Brain microvascular endothelial cell (primary cell): ENCODE results near the gene ECHDC3.
A peak's percentile ranks its signal among the peaks of the same experiment; 100 is the strongest.
"Not testable (repeated sequence)": the region's sequence is repeated elsewhere in the genome, so short reads cannot be mapped to it uniquely, and the experiment has no call there.

Experiments used
- DNase-seq: peaks from one replicate; pipeline ENCODE4 v3.0.0-alpha.2; 2020
- H3K27ac ChIP-seq: fragments of 250-450 bp; sonication (Bioruptor Pico); 2 replicates; pipeline ENCODE4 v1.5.1; 2020; ENCODE audit warnings: mild to moderate bottlenecking, moderate library complexity
- H3K27me3 ChIP-seq: fragments of 250-450 bp; sonication (Bioruptor Pico); replicated peaks from 2 replicates; pipeline ENCODE4 v1.5.1; 2020; ENCODE audit warnings: mild to moderate bottlenecking
- H3K36me3 ChIP-seq: fragments of 250-450 bp; sonication (Bioruptor Pico); replicated peaks from 2 replicates; pipeline ENCODE4 v1.5.1; 2020; ENCODE audit warnings: mild to moderate bottlenecking
- H3K4me3 ChIP-seq: 2 replicates; pipeline ENCODE4 v1.5.1; 2011; ENCODE audit warnings: low read depth, mild to moderate bottlenecking, control low read depth, low read length, moderate library complexity
- in situ Hi-C: cut with HindIII; loops from 2 replicates; pipeline ENCODE4 v1.10.0; 2017; ENCODE audit warnings: low sequenced_read_pairs, low pct_ligation_motif_present
- TF ChIP-seq, protein P1 (sequence below): IDR thresholded peaks from 2 replicates; pipeline ENCODE4 v1.5.1; 2011; ENCODE audit warnings: low read depth, mild to moderate bottlenecking, moderate library complexity, low read length, control low read depth, inconsistent platforms; ENCODE audit errors: missing control alignments

Gene ECHDC3

DNA sequence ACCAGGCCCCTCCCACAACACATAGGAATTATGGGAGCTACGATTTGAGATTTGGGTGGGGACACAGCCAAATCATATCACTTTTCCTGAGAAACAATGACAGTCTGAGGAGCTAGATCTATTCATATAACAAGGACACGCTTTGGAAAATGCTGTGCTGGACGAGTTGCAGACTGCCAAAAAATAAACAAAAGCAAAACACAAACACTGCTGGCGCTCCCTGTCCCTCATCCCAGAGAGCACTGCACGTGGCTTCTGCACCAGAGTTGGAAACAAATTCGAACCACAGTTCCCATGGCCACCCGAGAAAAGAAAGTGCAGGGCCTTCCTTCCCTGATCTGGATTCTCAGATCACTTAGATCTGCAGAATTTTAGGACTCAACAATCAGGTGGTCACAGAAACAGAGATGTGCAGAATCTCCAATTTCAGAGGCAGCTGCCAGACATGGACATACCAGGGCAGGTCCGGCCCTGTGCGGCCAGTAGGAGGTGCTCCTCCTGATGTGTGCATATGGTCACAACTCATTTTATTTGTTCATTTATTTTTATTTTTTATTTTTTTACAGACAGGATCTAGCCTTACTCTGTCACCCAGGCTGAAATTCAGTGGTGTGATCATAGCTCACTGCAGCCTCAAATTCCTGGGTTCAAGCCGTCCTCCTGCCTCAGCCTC lies 35.2 kb upstream of the ECHDC3 start:
- no peaks in the 10 kb centered on the region for H3K36me3 ChIP-seq
- TF ChIP-seq, protein P1, sequence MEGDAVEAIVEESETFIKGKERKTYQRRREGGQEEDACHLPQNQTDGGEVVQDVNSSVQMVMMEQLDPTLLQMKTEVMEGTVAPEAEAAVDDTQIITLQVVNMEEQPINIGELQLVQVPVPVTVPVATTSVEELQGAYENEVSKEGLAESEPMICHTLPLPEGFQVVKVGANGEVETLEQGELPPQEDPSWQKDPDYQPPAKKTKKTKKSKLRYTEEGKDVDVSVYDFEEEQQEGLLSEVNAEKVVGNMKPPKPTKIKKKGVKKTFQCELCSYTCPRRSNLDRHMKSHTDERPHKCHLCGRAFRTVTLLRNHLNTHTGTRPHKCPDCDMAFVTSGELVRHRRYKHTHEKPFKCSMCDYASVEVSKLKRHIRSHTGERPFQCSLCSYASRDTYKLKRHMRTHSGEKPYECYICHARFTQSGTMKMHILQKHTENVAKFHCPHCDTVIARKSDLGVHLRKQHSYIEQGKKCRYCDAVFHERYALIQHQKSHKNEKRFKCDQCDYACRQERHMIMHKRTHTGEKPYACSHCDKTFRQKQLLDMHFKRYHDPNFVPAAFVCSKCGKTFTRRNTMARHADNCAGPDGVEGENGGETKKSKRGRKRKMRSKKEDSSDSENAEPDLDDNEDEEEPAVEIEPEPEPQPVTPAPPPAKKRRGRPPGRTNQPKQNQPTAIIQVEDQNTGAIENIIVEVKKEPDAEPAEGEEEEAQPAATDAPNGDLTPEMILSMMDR, result peak; percentile 31
- no peaks in the 10 kb centered on the region for H3K27me3 ChIP-seq
- H3K27ac ChIP-seq, result no peak overlapping the region
- in situ Hi-C loops, result no loop called here
- H3K4me3 ChIP-seq, result no peak overlapping the region
- DNase-seq, result no peak

DNA sequence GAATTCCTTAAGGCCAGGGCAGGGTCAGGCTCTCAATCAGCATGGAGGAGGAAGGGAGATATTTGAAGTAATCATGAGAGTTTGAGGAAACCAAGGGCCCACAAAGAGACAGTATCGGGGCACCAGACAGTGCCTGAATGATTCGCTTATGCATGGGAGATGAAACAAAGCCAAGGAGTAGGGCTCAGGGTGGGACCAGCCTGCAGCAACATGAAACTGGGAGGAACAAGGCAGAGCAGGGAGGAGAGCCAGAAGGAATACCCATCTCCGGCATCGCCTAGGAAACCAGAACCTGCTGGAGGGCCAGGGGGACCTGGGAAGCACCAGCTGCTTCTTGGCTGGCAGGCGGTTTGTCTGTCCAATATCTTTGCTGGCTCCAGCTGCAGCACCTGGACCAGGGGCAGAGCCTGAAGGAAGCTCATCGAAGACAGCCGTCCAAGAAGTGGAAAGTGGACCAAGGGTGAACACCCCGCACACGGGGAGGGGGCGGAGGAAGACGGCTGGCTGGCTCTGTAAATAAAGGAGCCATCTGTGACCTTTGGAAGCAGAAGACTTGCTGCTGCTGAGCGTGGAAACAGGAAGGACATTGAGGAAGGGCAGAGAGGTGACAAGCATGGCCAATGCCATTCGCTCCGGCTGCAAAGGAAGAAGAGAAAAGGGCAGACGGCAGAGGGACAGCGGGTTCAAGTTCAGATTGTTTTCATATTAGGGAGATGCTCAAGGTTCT lies 34.4 kb upstream of the ECHDC3 start:
- H3K4me3 ChIP-seq, result no peak overlapping the region
- H3K27me3 ChIP-seq, result no peaks in the 10 kb centered on the region
- H3K36me3 ChIP-seq, result no peaks in the 10 kb centered on the region
- in situ Hi-C loops, result no loop called here
- no peak overlapping the region for H3K27ac ChIP-seq
- no peak for DNase-seq
- TF ChIP-seq, protein P1, result no peak

DNA sequence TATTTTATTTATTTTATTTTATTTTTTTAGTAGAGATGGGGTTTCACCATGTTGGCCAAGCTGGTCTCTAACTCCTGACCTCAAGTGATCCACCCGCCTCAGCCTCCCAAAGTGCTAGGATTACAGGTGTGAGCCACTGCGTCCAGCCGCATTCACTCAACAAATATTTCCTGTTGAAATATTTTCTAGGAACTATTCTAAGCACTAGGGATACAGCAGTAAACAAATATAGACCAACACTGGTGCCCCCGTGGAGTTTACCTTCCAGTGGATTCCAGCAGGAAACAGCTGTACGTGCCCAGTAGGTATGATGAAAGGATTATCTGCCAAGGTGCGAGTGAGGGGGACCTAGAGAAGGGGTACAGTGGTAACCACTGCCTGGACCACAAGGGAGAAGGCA lies 33.4 kb upstream of the ECHDC3 start:
- DNase-seq, H3K36me3 ChIP-seq, in situ Hi-C loops: not testable (repeated sequence)

DNA sequence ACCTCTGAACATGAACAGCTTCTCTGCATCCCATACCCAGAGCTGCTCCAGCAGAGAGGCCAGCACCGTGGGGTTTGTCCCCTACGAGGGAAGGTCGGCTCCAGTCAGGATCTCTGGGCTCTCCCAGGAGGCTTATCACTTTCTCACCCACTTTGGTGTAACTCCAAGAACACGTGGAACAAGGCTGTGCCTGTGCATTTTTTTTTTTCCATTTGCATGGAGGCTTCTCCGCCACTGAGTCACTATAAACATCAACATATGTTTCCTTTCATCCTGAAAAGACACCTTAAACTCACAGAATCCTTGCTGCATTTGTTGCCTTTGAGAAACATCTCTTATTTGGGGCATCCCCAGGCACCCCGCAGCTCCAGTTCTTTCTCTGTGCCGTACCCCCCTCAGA lies 29.4 kb upstream of the ECHDC3 start:
- in situ Hi-C loops, result no loop called here
- Histone ChIP-seq H3K27ac (no peak overlapping the region), H3K27me3 (no peaks in the 10 kb centered on the region), H3K36me3 (no peaks in the 10 kb centered on the region), H3K4me3 (no peak overlapping the region)
- no peak for DNase-seq
- TF ChIP-seq, protein P1, result no peak

More for the DNA sequence above, 33.4 kb upstream of the ECHDC3 start:
- not testable (repeated sequence) for H3K27me3 ChIP-seq, H3K27ac ChIP-seq, H3K4me3 ChIP-seq

DNA sequence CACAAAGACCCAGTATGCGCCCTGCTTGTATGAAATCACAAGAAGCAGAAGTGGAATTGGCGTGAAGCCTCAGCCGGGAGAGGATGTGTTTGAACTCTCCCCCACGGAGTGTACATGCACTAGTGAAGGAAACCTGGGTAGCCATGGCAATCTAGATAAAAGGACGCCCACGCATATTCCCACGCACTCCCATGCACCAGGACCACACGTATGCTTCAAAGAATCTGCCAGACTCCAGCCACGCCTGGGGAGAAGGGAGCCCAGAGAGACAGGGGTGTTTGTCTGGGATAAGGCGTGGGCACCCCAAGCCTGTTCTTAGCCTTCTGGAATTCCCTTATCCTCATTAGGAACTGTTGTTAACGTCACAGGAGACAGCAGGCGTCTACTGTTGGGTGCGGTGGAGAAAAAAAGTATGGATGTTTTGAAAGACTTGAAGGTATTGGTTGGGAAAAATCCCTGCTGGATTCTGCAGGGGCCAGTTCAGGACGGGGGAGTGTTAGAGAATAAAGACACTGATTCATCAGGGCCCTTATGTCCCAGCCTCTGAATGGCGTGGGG lies 28.9 kb upstream of the ECHDC3 start:
- in situ Hi-C loops, result no loop called here
- Histone ChIP-seq H3K36me3 (no peaks in the 10 kb centered on the region), H3K4me3 (no peak overlapping the region), H3K27me3 (no peaks in the 10 kb centered on the region), H3K27ac (peak overlapping the region; percentile 11)
- peak; percentile 87 for DNase-seq
- TF ChIP-seq, protein P1, result no peak

DNA sequence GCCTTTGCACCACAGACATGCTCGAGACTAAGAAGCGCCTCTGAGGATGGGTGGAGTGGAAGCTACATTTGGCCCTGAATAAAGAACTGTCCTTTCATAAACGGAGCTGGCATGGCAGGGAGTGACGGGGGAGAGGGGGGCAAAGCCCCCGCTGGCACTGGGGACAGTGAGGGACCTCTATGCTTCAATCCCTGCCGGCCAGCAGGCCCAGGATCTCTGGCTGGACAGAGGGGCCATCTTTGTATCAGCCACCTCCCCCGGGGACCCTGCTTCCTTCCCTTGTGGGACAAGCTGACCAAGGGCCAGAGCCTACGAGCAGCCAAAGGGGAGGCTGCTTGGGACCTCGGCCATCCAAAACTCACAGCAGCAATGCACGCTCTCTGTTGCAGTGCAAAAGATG lies 28.2 kb upstream of the ECHDC3 start:
- TF ChIP-seq, protein P1, result no peak
- H3K27me3 ChIP-seq, result no peaks in the 10 kb centered on the region
- no peak for DNase-seq
- no peak overlapping the region for H3K4me3 ChIP-seq
- H3K27ac ChIP-seq, result no peak overlapping the region
- no peaks in the 10 kb centered on the region for H3K36me3 ChIP-seq
- in situ Hi-C loops, result no loop called here
